ENCODE data around the gene F8.
A peak's percentile ranks its signal among the peaks of the same experiment; 100 is the strongest.

The F8 gene

GRCh38 chrX:155035688-155036087 is 13.2 kb upstream of the F8 start:
- no peak for DNase-seq (ENCODE audit: low read depth)
- no peak for TF ChIP-seq CTCF (IDR thresholded peaks at IDR 0.05; ENCODE audit: insufficient read depth, low read depth, low read length, missing control alignments)
- no peak overlapping the region for H3K4me3 ChIP-seq (ENCODE audit: low read depth, low read length)

- DNase-seq (ENCODE audit: low read depth): no peak
- TF ChIP-seq CTCF (IDR thresholded peaks at IDR 0.05; ENCODE audit: insufficient read depth, low read depth, low read length, missing control alignments): no peak
- no peak overlapping the region for H3K4me3 ChIP-seq (ENCODE audit: low read depth, low read length)
Measured at GRCh38 chrX:155031657-155032056, 9.1 kb upstream of the F8 start.

- DNase-seq (ENCODE audit: low read depth): peak; percentile 7
- no peak for TF ChIP-seq CTCF (IDR thresholded peaks at IDR 0.05; ENCODE audit: insufficient read depth, low read depth, low read length, missing control alignments)
- peak overlapping the region; percentile 89 for H3K4me3 ChIP-seq (ENCODE audit: low read depth, low read length)
Measured at GRCh38 chrX:155028877-155029291, 6.4 kb upstream of the F8 start.

- peak; percentile 40 for DNase-seq (ENCODE audit: low read depth)
- H3K4me3 ChIP-seq (ENCODE audit: low read depth, low read length): peak overlapping the region; percentile 89
- no peak for TF ChIP-seq CTCF (IDR thresholded peaks at IDR 0.05; ENCODE audit: insufficient read depth, low read depth, low read length, missing control alignments)
Measured at GRCh38 chrX:155028129-155028528, 5.6 kb upstream of the F8 start.

GRCh38 chrX:155027509-155028066 is 5.1 kb upstream of the F8 start:
- no peak for TF ChIP-seq CTCF (IDR thresholded peaks at IDR 0.05; ENCODE audit: insufficient read depth, low read depth, low read length, missing control alignments)
- DNase-seq (ENCODE audit: low read depth): peak; percentile 40
- peak overlapping the region; percentile 89 for H3K4me3 ChIP-seq (ENCODE audit: low read depth, low read length)

- peak within 1 kb of the TSS; percentile 89 for H3K4me3 ChIP-seq (ENCODE audit: low read depth, low read length)
- no peak for TF ChIP-seq CTCF (IDR thresholded peaks at IDR 0.05; ENCODE audit: insufficient read depth, low read depth, low read length, missing control alignments)
- peak; percentile 98 for DNase-seq (ENCODE audit: low read depth)
Measured at GRCh38 chrX:155026727-155027508, 4.4 kb upstream of the F8 start, which contains the start of gene FUNDC2. Gene FUNDC2 (plus strand): TSS chrX:155026844. CDS start chrX:155026939, 95 bp downstream.
